A673 (cell line): ENCODE measurements around the gene KRT86. TPM values are rescaled to one million over a fixed set of nuclear protein-coding genes. Genes with fewer than 3 reads are reported as not detected.

Source experiments
- BruUV-seq: library from RNA; stranded (reverse); fragments of 400-500 nt; replicated peaks from 2 replicates; lab custom pipeline; 2021; lab: Mats Ljungman, UMichigan
- CTCF ChIA-PET: fragments of 300-600 bp; sonication (Branson Sonifier 250); formaldehyde crosslinking; loops from one replicate; lab custom pipeline; 2022; ENCODE audit warnings: antibody characterized with exemption; lab: Charles Lee
- POLR2A ChIA-PET: fragments of 300-600 bp; sonication (Branson Sonifier 250); formaldehyde crosslinking; loops from one replicate; lab custom pipeline; 2022; ENCODE audit warnings: antibody characterized with exemption; ENCODE audit not compliant: low non-redundant PET; lab: Charles Lee
- DNase-seq: peaks from one replicate; pipeline ENCODE4 v3.0.0-alpha.2; 2015; ENCODE audit warnings: low spot score
- H3K27ac ChIP-seq: fragments of 200-600 bp; sonication (generic); 2 replicates; pipeline ENCODE4 v1.5.1; 2016; ENCODE audit warnings: mixed run types, low read depth, mild to moderate bottlenecking, mixed read lengths, antibody characterized with exemption, low read length; ENCODE audit not compliant: poor library complexity, severe bottlenecking
- H3K27me3 ChIP-seq: fragments of 200-600 bp; sonication (generic); replicated peaks from 2 replicates; pipeline ENCODE4 v1.6.1; 2017; ENCODE audit warnings: mixed run types, low read depth, mild to moderate bottlenecking, mixed read lengths, antibody characterized with exemption, low read length; ENCODE audit not compliant: insufficient read depth, poor library complexity
- H3K36me3 ChIP-seq: fragments of 200-600 bp; sonication (generic); 2 replicates; pipeline ENCODE4 v1.6.1; 2016; ENCODE audit warnings: mixed run types, mild to moderate bottlenecking, mixed read lengths, antibody characterized with exemption, low read length; ENCODE audit not compliant: insufficient read depth, poor library complexity, severe bottlenecking
- H3K4me1 ChIP-seq: fragments of 200-600 bp; sonication (generic); 2 replicates; pipeline ENCODE4 v1.6.1; 2017; ENCODE audit warnings: mixed run types, mild to moderate bottlenecking, mixed read lengths, antibody characterized with exemption, low read length; ENCODE audit not compliant: insufficient read depth, poor library complexity, severe bottlenecking
- H3K4me3 ChIP-seq: fragments of 200-600 bp; sonication (generic); 2 replicates; pipeline ENCODE4 v1.5.1; 2016; ENCODE audit warnings: low read depth, mixed run types, mild to moderate bottlenecking, mixed read lengths, low read length; ENCODE audit not compliant: poor library complexity, severe bottlenecking
- H3K9me3 ChIP-seq: fragments of 200-600 bp; sonication (generic); 2 replicates; pipeline ENCODE4 v1.6.1; 2016; ENCODE audit warnings: mixed run types, low read depth, mild to moderate bottlenecking, mixed read lengths, antibody characterized with exemption, low read length; ENCODE audit not compliant: poor library complexity, severe bottlenecking
- CTCF ChIP-seq: fragments of 300-800, 200-600 bp; sonication (generic); conservative IDR thresholded peaks from 2 replicates; pipeline ENCODE4 v1.5.1; 2017; ENCODE audit warnings: low read depth, mild to moderate bottlenecking, antibody characterized with exemption, low read length, moderate library complexity, mixed read lengths
- EZH2 ChIP-seq: fragments of 200-600 bp; sonication (generic); IDR thresholded peaks from 2 replicates; pipeline ENCODE4 v1.6.1; 2017; ENCODE audit warnings: borderline replicate concordance, low read depth, mild to moderate bottlenecking, mixed read lengths, antibody characterized with exemption, low read length; ENCODE audit not compliant: poor library complexity, severe bottlenecking
- intact Hi-C: fragments of 100-400 bp; cut with micrococcal nuclease; formaldehyde crosslinking; loops from one replicate; pipeline ENCODE4 v1.10.0; 2022; ENCODE audit not compliant: unreplicated experiment
- total RNA-seq: library from RNA; stranded (reverse); gene quantifications from 2 replicates; pipeline ENCODE4 v1.2.3, GENCODE V29; 2021

KRT86 gene
- total RNA-seq, 1 experiment from 2014 or later, result not detected

GRCh38 chr12:52259657-52260243 is 14.7 kb upstream of the KRT86 start:
- TF ChIP-seq CTCF, result no peak
- no peak for TF ChIP-seq EZH2
- Histone ChIP-seq H3K9me3 (no peaks in the 10 kb centered on the region), H3K27ac (no peak overlapping the region), H3K36me3 (no peaks in the 10 kb centered on the region), H3K27me3 (peaks cover 20% of the 10 kb centered on the region), H3K4me3 (no peak overlapping the region), H3K4me1 (peaks cover 15% of the 10 kb centered on the region)
- CTCF ChIA-PET, result interaction anchor here (0.7 kb wide), 1 partner anchor 20 kb away, joined by 3 read pairs; no protein-coding TSS in a partner anchor
- DNase-seq, result no peak
- POLR2A ChIA-PET, result no interaction called here
- no TSS peak for BruUV-seq
- intact Hi-C loops, result no loop called here

- no peak overlapping the region for H3K4me3 ChIP-seq
- no TSS peak for BruUV-seq
- intact Hi-C loops, result no loop called here
- POLR2A ChIA-PET, result no interaction called here
- H3K9me3 ChIP-seq, result no peaks in the 10 kb centered on the region
- no peaks in the 10 kb centered on the region for H3K36me3 ChIP-seq
- CTCF ChIA-PET, result no interaction called here
- peaks cover 15% of the 10 kb centered on the region for H3K4me1 ChIP-seq
- TF ChIP-seq EZH2, result no peak
- TF ChIP-seq CTCF, result no peak
- no peak overlapping the region for H3K27ac ChIP-seq
- peaks cover 20% of the 10 kb centered on the region for H3K27me3 ChIP-seq
- no peak for DNase-seq
These were observed 13.9 kb upstream of the KRT86 start for GRCh38 chr12:52260361-52261207.

- Histone ChIP-seq H3K4me1 (peaks cover 15% of the 10 kb centered on the region), H3K4me3 (no peak overlapping the region), H3K27ac (no peak overlapping the region), H3K36me3 (no peaks in the 10 kb centered on the region), H3K27me3 (peaks cover 20% of the 10 kb centered on the region), H3K9me3 (no peaks in the 10 kb centered on the region)
- CTCF ChIA-PET, result no interaction called here
- BruUV-seq, result no TSS peak
- POLR2A ChIA-PET, result no interaction called here
- intact Hi-C loops, result no loop called here
- no peak for TF ChIP-seq CTCF
- TF ChIP-seq EZH2, result no peak
- no peak for DNase-seq
These were observed 13.3 kb upstream of the KRT86 start for GRCh38 chr12:52261208-52261484.
